DMS53 treated with DMSO at 0.1 percent for 48 hours (cell line): ENCODE results near the gene SLC30A3.

Experiments used
- DNase-seq: peaks from one replicate; lab custom pipeline; 2025; ENCODE audit not compliant: unreplicated experiment; lab: John Stamatoyannopoulos, UW

SLC30A3 gene

DNA sequence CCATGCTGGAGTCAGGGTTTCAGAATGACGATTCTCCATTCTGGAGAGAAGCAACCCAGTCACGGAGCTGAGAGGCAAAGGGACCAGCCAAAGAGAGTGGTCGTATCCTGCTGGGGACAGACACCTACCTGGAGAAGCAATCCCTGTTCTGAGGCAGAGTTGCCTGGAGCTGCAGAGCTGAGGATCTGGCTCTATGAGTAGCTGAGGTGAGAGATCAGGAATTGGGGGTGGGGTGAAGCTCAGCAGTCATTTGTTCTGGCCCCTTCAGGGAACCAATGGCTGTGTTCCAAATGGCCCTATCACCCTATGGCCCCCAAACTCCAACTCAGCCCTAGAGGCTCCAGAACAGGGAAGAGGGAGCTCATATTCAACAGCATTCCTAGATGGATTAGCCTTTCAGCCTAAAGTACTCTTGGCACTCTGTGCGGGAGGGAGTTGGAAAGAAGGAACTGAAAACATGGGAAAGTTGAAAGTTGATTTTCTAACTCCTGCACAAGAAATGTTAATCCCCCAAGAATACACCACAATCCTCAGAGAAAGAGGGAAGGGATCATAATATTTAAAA, 54.3 kb downstream of the SLC30A3 start:
- no peak for DNase-seq

DNA sequence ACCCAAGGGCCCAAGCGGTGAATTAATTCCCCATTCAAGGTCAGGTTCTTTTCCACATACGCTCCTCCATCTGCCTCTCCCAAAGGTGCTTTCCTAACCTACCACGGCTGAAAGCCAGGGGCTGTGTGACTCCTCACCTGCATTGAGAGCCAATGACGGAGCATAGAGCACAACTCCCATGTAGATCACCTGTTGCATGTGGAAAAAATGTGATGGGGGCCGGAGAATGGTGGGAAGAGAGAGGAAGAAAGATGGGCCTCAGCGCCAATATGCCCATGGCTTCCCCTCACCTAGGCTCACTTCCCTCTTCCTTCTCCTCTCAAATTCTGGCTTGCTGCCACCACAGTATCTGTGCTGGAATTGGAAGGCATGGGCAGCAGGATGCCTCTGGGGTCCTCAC, 56.5 kb downstream of the SLC30A3 start:
- DNase-seq: no peak

- no peak for DNase-seq
Observed at GRCh38 chr2:27205206-27205605, 57.6 kb downstream of the SLC30A3 start.

- DNase-seq: no peak
Observed at GRCh38 chr2:27204566-27204965, 58.3 kb downstream of the SLC30A3 start.

- no peak for DNase-seq
Observed at GRCh38 chr2:27203741-27204140, 59.1 kb downstream of the SLC30A3 start.
